HG03558 (cell line): ENCODE results near the gene KCNIP1.

ENCODE experiments used
- ATAC-seq: cut with Tn5 transposase; IDR thresholded peaks from one replicate; pipeline ENCODE4 v1.9.1; 2021; ENCODE audit warnings: moderate number of reproducible peaks; ENCODE audit not compliant: unreplicated experiment; ENCODE audit errors: extremely low read depth

The KCNIP1 gene

DNA sequence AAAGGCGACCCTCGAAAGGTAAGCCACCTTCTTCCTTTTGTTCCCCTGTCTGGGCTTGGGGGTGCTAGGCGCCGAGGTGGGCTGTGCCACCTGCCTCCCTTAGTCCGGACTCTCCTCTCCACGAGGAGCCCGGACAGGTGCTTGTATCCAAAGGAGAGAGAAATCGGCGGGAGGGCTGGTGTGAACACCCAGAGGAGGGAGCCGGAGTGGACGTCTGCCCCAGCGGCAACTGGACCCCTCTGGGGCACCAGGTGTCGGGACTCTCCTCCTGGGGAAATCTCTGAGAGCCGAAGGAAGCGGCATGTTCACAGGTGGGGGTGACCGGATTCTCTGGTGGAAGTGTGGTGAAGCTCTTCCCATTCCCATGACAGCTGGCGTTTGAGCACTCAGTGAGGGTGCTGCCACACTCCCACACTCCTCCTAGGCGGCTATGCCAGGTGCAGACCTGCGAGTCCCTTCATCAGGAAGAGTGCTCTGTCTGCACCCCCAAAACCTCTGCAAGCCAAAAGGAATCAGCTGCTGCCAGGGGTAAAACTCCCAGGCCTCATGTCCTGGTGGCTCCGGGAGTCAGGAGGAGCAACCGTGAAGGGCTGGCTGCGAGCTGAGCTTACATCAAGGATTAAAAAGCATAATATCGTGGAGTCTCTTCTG is 921 bp downstream of the KCNIP1 start:
- no peak for ATAC-seq

DNA sequence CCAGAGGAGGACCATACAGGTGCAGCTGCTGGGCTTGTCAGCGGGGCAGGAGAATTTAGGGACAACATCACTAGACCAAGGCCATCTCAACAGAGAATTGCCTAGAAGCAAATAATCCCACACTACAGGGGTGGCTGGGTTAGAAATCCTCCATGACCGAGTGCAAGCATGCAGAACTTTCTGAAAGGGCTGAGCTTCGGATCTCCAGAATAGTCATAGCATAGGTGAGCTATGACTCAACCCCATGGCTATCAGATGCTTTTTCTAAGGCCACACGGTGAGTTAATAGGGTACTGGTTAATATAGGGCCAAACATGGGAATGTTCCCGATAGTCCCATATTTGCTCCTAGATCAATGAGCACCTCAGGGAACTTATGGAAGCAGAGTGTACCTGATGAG is 4.2 kb downstream of the KCNIP1 start:
- no peak for ATAC-seq

DNA sequence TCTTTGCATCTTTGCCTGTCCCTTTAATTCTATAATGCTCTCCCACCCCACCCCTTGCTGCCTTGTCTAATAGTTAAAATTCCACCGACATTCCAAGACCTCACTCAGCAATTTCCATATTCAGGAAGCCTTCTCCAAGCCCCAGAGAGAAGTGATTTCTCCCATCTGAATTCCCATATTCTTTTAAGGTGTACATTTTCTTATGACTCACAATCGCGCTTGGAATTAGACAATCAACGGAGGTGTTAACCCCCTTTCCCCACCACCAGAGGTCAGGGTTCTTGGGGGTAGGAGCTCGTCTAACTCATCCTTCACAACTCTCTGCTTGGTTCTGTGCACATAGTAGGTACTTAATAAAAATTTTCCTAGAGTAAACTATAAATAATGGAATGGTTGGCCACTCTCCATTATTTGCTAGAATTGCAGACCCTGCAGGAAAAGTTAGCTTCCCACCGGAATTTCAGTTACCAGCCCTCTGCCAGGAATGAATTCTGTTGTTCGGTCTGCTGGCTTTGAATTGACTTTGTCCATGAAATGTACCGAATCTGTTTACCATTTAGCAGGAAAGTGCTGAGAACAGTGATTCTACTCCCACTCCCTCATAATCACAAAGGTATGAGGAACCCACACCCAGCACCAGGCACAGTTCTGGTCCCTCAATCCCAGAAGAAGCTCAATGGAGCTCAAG is 5.0 kb downstream of the KCNIP1 start:
- ATAC-seq, result no peak

DNA sequence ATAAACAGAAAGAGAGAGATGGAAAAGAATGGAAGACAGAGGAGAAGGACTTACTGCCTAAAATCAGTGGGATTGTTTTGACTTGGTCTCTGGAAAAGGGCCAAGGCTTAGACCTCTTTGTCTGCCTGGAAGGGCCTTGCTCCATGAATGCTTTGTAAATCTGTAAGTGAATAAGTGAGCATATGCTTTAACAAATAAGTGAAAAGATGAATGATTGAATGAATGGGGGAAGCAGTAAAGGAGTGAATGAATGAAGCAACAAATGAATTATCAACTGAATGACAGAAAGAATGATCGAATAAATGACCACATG is 5.5 kb downstream of the KCNIP1 start:
- no peak for ATAC-seq

DNA sequence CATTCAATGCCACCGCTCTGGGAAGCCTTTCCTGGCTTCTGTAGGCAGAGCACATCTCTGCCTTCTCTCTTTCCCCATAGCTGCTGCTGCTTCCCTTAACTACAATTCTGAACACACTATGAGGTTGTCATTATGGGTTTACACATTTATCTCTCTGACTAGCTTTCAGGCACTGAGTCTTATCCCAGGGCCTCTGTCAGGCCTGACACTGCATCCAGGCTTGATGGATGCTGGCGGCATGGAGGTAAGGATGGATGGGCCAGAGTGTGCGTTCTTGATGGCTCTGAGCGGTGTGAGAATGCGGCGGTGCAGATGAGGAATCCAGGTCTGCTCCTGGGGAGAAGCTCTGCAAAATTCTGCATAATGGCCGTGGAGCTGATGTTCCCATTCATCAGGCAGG is 6.3 kb downstream of the KCNIP1 start:
- ATAC-seq, result no peak

DNA sequence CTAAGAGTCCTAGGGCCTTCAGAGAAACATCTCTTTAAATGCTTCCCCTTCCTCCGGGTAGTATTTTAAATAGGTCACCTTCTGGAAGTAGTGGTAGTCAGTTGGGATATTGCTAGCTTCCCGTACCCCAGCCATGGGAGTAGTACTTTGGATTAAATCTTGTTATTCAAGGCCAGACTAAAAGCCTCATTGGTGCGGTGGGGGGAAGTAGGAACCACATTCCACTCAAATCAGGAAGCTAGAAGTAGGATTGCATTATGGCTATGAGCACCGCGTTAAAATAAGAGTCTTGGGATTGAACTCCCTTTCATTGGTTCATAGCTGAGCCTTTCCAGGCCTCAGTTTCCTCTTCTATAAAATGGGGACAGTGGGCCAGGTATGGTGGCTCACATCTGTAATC is 6.7 kb downstream of the KCNIP1 start:
- no peak for ATAC-seq

DNA sequence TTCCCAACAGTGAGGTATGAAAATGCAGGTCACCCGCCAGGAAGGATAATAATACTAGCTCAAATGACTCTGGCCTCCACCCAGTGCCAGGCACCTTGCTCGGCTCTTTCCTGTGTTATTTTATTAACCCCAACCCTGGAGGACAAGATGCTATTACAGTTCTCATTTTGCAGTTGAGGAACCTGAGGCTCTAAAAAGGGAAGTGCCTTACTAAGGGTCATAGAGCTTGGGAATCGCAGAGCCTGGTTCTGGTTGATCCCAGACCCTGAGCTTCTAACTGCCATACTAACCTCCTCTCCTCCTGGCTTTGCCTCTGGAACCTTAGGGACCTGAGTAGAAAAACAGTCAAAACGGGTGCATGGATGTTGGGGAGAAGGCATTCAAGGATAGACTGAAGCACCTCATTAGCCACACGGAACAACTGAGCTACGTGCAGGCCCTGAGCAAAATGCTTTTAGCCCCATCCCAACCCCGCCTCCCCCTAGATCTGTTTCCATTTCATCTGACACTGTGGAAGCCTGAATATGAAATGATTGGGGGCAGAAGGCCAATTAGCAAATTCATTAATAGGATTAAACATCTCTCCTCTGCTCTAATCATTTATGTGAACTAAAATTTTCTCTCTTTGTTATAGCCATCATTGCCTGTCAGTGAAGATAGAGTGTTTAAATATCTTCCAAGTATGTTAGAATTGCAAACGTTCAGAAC is 7.9 kb downstream of the KCNIP1 start:
- no peak for ATAC-seq

DNA sequence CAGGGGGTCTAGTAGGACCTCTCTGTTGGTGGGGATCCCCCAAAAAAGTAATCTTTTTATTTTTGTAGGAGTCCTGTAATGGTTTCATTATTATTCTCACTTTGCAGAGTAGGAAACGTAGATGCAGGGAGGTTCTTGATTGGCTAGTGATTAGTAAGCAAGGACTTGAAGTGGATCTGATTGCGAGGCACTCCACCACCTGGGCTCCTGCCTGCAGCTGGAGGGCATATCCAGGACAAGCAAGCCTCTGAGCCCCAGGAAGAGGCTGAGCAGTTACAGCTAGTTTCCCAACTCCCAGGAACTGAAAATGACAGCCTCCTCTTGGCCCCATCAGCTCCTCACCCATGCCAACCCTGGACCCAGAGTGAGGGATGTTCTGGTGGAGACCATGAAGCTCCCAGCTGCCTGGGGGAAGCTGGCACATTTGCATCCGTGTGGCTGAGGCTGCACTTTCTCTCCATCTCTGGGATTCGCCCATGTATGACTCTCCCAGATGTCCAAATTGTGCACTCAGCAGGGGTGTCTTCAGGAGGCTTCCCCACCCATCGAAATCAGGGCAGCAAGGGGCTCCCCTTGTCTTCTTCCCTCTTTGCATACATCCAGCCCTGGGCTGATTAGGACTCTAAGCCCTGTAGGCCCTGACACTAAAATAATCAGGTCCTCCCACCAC is 10.2 kb downstream of the KCNIP1 start:
- ATAC-seq, result no peak

DNA sequence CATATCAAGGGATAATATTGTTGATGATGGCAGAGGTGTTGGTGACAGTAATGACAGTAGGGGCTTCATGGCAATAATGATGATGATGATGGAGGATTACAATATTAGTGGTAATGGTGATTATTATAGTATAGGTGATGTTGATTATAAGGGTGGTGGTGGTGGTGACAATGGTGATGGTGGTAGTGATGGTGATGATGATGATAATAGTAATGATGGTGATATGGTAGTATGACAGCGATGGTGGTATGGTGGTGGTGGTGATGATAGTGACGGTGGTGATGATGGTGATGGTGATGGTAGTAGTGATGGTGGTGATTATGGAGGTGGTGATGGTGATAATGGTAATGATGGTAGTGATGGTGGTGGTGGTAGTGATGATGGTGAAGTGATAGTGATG is 13.6 kb downstream of the KCNIP1 start:
- no peak for ATAC-seq

DNA sequence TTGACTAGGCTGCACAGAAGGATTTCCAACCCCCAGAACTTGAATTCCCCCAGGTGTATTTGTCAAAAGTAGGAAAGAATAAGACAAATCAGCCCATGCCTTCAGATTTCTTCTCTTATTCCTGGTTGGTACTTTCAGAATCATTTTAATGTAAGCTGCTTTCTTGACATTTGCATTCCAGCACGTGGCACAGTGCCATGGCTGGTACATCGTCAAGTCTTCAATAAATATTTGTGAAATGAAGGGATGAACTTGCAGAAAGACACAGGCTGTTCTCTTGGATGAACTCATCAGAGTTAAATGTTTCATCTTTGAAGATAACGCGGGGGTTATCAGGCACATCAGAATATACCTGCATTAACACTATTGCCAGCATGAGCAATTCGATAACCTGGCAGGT is 14.5 kb downstream of the KCNIP1 start:
- no peak for ATAC-seq

DNA sequence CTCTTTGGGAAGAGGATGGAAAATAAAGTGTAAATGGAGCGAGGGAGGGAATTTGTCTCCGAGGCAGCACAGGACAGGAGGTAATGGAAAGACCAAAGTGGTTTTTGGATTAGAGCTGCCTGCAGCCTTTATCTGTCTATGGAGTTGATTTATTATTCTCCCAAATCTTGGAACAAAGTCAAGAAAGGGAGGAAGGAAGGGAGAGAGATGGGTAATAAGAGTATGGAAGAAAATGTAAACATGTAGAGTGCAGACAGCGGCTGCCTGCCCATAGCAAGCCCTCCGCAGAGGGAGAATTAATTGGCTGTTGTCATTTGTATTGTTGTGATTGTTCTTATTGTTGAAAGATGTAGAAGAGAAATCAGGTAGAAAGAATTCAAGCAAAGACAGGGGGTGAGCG is 15.7 kb downstream of the KCNIP1 start:
- no peak for ATAC-seq

DNA sequence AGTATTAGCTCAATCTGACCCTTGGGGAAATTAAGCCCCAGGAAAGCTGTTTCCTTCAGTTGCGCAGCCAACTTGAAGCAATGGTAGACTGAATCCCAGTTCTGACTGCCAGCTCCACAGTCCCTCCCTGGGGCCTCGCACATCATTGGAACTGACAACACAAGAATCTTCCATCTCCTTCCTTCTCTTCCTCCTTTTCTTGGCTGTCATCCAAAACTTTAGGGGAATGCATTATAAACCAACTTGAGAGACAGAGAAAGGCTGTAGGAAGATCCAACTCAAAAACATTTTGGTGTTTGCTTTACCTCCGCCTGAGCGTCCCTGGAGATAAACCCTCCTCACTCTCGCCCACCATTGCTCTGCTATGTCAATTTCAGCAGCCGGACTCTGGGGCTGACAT is 16.6 kb downstream of the KCNIP1 start:
- no peak for ATAC-seq

DNA sequence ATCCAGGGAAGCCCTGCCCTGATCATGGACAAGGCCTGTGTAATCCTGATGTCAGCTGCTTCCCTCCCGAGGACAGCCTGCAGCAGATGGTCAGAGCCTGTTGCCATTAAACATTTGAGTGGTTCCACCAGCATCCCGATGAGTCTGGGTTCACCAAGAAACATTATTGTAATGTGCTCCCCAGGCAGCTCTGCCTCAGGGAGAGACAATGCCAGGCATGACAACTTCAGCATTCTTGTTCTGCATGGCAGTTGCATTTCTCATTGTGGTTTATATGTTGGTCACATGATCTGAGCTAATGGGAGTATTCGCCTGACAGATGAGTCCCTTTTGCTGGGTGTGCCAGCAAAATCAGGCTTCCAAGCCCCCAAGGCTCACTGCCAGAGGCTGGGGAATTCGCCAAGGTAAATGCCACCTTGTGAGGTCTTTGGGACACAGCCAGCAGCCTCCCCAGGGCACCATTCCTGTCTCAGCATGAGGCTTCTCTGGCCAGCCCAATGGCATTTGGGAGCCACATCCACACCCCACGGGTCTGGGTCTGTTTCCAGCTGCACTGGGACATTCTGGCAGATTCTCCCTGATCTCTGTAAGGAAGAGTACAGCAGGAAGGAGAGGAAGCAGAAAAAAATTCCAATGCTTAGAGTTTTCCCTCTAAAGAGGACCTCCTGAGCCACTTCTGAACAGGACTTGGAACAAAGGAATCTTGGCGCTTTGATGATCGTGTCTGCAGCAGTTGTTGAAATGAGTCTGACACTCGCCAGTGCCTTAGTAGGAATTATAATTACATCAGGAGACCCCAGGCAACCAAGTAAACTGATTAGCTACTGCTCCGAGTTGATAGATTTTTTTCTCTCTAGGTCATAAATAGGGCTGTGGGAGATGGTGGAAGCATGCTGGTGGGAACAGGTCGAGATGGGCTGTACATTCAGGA is 18.7 kb downstream of the KCNIP1 start:
- ATAC-seq, result no peak

DNA sequence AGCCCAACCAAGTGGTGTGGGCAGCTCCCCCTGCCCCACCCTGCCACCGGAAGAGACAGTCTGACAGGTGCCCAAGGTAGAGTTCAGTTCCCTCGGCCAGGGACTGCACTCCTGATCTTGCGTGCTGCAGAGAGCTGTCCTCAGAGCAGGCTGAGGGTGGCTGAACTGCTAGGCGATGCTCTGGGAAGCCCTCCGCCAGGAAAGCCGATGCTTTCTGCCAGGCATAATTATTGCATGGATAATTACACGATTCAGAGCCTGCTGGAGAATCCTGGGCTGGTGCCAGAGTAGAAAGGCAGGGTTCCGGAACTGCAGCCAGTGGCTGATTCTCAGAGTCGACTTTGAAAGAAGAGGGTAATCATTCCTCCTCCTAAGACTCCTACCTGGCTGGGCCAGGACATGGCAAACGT is 19.3 kb downstream of the KCNIP1 start:
- no peak for ATAC-seq

DNA sequence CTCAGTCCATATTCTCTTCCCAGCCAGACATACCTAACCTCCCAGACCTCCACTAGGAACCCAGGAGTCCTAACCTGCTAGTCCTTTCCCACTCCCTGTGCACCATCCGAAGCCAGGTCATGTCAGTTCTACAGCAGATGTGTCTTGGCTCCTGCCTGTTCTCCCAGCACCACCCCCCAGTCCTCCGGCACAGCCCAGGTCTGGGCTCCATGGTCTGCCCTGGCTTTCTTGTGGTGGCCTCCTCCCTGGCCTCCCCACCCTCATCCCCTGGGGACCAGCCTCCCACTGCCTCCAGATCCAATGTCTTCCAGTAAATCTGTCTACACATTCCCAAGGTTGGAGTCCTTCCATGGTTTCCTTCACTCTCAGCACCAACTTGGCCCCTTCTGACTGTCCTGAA is 20.0 kb downstream of the KCNIP1 start:
- ATAC-seq, result no peak

DNA sequence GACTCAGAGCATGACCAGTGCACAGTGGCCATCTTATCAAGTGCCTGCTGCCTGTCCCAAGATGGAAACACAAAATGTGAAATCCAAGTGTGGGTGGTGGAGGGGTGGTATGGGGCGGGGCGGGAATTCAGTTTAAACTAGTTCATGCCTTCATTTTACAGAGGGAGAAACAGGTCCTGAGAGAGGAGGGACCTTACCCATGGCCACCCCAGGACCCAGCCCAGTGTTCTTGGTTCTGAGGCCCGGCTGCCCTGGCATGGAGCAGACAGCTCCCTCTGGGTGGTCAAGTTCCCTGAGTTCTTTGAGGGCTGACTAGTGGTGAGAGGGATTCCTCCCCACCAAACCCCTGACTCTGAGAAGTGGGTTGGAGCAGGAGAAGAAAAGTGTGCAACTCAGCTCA is 20.8 kb downstream of the KCNIP1 start:
- ATAC-seq, result no peak

DNA sequence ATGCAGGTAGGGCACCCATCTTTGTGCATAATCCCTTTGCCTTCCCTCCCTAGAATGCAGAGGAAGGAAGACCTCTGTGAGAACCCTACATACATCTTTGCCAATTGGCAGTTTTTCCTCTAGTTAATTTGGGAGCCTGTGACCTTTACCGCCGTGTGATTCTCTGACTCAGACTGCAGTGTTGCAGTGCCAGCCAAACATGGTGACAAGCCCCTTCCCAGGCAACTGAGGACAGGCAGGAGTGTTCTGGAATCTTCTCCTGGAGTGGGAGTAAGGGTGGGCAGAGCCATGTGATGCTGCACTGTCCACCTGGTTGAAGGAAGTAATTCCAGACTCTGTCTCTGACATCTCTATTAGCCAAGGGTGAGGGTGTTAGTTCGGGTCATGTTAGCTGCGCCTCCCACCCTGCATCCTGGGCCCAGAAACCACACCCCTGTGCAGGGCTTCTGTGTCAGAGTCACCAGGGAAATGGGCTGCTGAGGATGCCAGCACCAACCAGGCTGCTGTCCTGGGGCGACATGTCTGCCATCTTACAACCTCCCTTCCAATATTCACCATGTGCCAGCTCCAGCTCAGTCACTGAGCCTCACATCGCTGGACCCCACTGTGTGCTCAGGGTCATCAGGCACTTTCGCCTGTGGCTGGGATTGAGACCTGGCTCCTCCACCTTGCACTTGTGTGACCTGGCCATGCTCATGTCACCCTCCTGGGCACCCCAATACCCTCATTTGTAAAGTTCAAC is 21.8 kb downstream of the KCNIP1 start:
- no peak for ATAC-seq

DNA sequence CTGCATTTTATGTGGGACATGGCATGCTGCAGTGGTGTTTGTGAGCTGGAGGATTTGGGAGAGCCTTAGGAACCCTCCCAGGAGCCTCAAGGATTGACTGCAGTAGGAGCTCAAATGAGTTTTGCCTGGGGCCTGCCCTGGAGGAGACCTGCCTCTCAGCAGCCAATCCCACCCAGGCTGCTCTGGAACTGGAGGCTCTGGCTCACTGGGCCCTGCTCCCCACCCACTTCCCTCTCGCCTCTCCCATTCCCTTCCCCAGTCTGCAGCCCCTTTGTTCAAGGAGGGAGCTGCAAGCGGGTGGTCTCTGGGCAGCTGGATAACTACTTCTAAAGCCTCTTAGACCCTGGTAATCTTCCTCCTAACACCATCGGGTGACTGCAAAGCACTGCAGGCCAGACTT is 24.2 kb downstream of the KCNIP1 start:
- no peak for ATAC-seq

DNA sequence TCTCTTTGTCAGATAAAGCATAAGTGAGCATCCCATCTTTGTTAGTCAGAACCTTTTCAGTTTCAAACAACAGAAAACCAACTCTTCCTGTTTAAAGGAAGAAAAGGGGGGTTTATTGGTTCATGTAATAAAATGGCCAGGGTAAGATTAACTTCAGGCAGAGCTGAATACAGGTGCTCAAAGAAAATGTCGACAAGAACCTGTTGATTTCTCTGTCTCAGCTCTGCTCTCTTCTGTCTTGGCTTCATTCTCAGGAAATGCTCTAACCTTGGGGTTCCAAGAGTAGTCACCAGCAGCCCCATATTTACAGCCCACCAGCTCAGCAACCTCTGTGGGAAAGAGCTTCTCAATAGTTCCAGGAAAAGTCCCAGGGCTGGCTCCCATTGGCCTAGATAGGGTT is 25.2 kb downstream of the KCNIP1 start:
- no peak for ATAC-seq

DNA sequence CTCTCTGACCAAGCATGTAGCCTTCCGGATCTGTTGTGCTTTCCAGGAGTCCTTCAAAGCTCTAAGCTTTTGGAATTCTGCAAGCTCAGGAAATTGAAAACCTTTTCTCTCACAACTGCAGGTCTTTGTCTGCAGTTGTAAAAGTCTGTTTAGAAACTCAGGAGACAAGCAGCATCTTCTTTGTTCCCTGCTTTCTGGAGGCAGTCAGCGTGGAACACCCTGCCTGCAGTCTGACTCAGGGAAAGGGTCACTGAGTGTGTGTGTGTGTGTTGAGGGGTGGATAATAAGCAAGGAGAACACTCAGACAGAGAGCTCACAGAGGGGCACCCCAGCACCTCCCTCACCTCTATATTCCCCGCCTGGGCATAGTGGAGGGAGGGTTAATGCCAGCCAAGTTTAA is 29.1 kb downstream of the KCNIP1 start:
- no peak for ATAC-seq
